Measurements from ENCODE around the gene PLXNA1. TPM values are rescaled to one million over a fixed set of nuclear protein-coding genes. Genes with fewer than 3 reads are reported as not detected.

PLXNA1 gene
- polyA plus RNA-seq, 3 donors from 2014 or later = 0.05 to 0.17 (median 0.06) TPM

DNA sequence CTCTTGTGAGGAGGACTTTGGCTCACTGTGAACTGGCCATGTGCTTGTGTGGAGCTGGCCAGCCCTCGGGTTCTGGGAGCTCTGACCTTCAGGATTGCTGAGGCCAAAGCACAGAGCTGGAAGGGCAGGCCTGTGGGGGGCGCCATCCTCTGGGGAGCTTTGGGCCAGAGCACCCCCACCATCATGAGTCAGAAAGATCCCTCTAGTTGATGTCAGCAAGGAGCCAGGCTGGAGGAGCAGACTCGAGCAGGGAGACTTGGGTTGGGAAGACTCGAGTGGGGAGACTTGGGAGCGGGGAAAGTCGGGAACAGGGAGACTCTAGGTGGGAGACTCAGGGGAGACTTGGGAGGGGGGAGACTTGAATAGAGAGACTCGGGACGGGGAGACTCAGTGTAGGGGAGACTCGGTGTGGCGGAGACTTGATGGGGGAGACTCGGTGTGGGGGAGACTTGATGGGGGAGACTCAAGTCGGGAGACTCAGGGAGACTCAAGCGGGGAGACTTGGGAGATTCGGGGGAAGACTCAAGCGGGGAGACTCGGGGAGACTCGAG is 37.7 kb upstream of the PLXNA1 start:
- peaks cover 2 to 7% (median 7%) of the 10 kb centered on the region in 3 donors for H3K27me3 Mint-ChIP-seq (ENCODE audit: low read depth in 3 of 3)
- no peak overlapping the region for H3K27ac Mint-ChIP-seq

DNA sequence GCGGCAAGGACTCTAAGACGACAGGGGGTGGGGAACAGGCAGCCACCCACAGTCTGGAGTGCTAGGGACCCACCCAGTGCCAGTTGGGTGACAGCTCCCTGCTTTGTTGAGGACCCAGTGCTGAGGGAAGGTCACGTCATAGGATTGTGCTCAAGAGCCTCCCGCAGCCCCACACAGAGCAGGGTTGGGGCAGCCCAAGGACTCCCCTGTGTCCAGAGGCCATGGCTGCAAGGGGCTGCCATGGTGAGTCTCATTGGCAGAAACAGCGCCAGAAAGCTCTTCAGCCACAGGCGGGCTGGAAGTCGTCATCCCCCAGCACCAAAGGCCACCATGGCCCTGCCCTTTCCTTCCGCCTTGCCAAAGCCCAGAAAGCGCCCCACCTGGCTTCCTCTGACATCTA is 37.0 kb upstream of the PLXNA1 start:
- Mint-ChIP-seq H3K4me3 (no peak overlapping the region), H3K36me3 (peaks cover 0 to 4% (median 0%) of the 10 kb centered on the region in 3 donors), H3K4me1 (peaks cover 0 to 6% of the 10 kb centered on the region in 2 donors), H3K27ac (no peak overlapping the region), H3K9me3 (no peaks in the 10 kb centered on the region), H3K27me3 (ENCODE audit: low read depth in 3 of 3) (peaks cover 2 to 7% (median 7%) of the 10 kb centered on the region in 3 donors)
- no peak for DNase-seq

More for the DNA sequence above, 37.7 kb upstream of the PLXNA1 start:
- Mint-ChIP-seq H3K4me1 (peaks cover 0 to 6% of the 10 kb centered on the region in 2 donors), H3K9me3 (no peaks in the 10 kb centered on the region), H3K36me3 (peaks cover 0 to 4% (median 0%) of the 10 kb centered on the region in 3 donors), H3K4me3 (no peak overlapping the region)
- DNase-seq = no peak

DNA sequence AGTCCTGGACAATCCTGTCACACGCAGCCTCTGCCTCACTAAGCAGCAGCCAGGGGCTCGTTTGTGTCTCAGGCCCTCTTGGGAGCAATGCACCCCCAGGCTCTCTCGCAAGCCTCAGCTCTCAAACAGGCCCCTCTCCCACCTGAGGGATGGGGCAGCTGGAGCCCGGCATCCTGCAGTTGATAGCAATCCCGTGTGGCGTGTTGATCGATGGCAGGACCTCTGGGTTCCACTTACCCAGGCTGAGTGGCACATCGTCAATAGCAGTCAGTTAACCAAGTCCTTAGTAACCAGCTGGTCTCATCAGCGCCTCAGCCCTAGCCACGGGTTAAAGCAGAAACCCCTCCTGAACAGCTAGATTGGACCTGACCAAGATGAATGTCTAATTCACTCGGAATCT is 36.5 kb upstream of the PLXNA1 start:
- H3K36me3 Mint-ChIP-seq = peaks cover 0 to 4% (median 0%) of the 10 kb centered on the region in 3 donors
- no peaks in the 10 kb centered on the region for H3K9me3 Mint-ChIP-seq
- DNase-seq = no peak
- H3K27ac Mint-ChIP-seq = no peak overlapping the region
- peaks cover 2 to 7% (median 7%) of the 10 kb centered on the region in 3 donors for H3K27me3 Mint-ChIP-seq (ENCODE audit: low read depth in 3 of 3)
- H3K4me3 Mint-ChIP-seq = no peak overlapping the region
- H3K4me1 Mint-ChIP-seq = peaks cover 0 to 6% of the 10 kb centered on the region in 2 donors

DNA sequence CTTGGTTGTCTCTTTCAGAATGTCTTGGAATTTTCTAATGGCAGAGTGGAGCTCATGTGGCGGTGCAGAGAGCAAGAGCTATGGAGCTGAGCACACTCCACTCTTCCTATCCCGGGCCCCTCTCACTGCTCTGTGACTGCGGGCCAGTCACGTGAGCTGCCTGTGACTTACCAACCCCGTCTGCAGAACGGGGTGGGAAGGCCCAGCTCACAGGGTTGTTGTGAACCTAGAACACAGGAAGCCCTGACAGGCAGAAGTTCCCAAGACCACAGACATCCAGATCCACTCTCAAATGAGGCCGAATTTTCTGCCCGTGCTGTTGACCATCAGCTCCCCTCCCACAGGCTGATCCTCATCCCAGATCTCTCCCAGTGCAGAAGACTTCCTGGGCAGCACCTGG is 35.5 kb upstream of the PLXNA1 start:
- Mint-ChIP-seq H3K27ac (no peak overlapping the region), H3K4me1 (peaks cover 0 to 6% of the 10 kb centered on the region in 2 donors), H3K4me3 (no peak overlapping the region), H3K27me3 (ENCODE audit: low read depth in 3 of 3) (peaks cover 2 to 7% (median 6%) of the 10 kb centered on the region in 3 donors), H3K9me3 (no peaks in the 10 kb centered on the region), H3K36me3 (peaks cover 0 to 4% (median 0%) of the 10 kb centered on the region in 3 donors)
- DNase-seq = no peak

DNA sequence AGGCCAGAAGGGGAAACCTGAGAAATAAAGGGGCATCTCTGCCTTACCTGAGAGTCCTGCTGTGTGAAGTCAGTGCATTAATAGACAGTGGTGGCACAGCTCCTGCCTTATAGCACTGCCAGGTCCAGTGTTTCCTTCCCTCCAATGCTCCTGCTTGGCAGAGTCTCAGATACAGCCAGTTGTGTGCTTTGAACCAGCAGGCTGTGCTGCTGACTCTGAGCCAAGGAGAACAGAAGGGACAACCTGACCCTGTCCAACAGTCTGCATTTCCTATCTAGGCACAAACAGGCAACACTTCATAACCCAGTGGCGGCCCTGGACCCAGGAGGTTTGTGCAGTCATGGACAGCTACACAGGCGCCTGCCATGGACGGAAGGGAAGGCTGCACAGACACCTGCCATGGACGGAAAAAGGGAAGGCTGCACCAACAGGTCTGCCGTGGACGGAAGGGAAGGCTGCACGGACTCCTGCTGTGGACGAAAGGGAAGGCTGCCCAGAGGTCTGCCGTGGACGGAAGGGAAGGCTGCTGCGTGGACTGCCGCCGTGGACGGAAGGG is 33.9 kb upstream of the PLXNA1 start:
- no peak for DNase-seq
- peaks cover 0 to 6% of the 10 kb centered on the region in 2 donors for H3K4me1 Mint-ChIP-seq
- no peak overlapping the region for H3K4me3 Mint-ChIP-seq
- no peaks in the 10 kb centered on the region for H3K9me3 Mint-ChIP-seq
- H3K27me3 Mint-ChIP-seq (ENCODE audit: low read depth in 3 of 3) = peaks cover 2 to 7% (median 4%) of the 10 kb centered on the region in 3 donors
- H3K27ac Mint-ChIP-seq = no peak overlapping the region
- H3K36me3 Mint-ChIP-seq = peaks cover 0 to 4% (median 0%) of the 10 kb centered on the region in 3 donors

DNA sequence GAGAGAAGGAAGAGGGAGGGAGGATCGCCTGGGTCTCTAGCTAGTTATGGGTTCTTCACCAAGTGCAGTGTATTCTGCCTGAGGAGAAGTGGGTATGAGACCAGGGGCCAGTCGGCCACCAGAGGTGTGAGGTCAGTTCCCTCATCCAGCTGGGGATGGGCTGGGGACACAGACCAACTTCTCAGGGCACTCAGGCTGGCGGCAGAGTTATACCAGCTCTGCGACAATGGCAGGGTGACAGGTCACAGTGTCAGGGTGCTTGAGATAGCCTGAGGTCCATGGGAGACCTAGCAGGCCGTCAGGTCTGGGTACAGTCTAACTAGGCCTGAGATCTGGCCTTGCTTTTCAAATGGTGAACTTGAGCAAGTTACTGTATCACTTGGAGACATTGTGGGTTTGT is 31.4 kb upstream of the PLXNA1 start:
- H3K9me3 Mint-ChIP-seq = no peaks in the 10 kb centered on the region
- no peak overlapping the region for H3K4me3 Mint-ChIP-seq

DNA sequence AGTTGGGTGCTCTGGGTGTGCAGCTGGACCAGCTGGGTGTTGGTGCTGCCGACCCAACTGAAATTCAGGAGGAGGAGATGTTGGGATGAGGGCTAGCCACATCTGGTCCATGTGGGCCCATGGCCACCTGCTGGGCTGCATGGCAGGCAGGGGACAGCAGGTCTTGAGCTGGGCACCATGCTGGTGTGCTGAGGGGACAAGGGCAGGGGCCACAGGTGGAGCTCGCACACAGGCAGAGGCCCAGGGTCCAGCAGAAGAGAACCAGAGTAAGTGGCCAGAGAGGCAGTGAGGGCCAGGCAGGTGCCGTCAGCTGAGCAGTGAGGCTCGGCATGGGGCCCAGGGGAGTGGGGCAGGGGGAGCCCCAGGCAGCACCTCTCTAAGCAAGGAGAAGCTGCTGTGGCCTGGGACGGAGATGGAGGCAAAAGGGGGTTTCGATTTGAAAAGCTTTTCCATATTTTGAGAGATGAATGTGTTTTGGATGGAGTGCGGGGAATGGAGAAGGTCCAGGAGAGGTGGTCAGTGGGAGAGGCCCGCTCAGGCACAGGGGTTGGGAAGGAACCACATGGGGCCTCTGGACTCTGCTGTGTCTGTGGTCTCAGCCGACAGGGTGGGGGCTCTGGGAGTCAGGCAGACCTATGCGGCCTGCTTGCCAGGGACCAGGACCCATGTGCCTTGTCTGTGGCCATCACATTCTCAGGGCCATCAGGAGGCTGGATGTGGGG is 30.5 kb upstream of the PLXNA1 start:
- H3K27me3 Mint-ChIP-seq (ENCODE audit: low read depth in 3 of 3) = peaks cover 0 to 2% (median 0%) of the 10 kb centered on the region in 3 donors
- no peak overlapping the region for H3K4me3 Mint-ChIP-seq
- DNase-seq = no peak
- H3K4me1 Mint-ChIP-seq = peaks cover 0 to 2% of the 10 kb centered on the region in 2 donors
- no peak overlapping the region for H3K27ac Mint-ChIP-seq
- no peaks in the 10 kb centered on the region for H3K9me3 Mint-ChIP-seq
- H3K36me3 Mint-ChIP-seq = peaks cover 0 to under 1% (median 0%) of the 10 kb centered on the region in 3 donors

More for the DNA sequence above, 31.4 kb upstream of the PLXNA1 start:
- Mint-ChIP-seq H3K27me3 (ENCODE audit: low read depth in 3 of 3) (peaks cover 0 to 2% (median 0%) of the 10 kb centered on the region in 3 donors), H3K4me1 (peaks cover 0 to 6% of the 10 kb centered on the region in 2 donors), H3K36me3 (peaks cover 0 to 4% (median 0%) of the 10 kb centered on the region in 3 donors), H3K27ac (no peak overlapping the region)
- no peak for DNase-seq

DNA sequence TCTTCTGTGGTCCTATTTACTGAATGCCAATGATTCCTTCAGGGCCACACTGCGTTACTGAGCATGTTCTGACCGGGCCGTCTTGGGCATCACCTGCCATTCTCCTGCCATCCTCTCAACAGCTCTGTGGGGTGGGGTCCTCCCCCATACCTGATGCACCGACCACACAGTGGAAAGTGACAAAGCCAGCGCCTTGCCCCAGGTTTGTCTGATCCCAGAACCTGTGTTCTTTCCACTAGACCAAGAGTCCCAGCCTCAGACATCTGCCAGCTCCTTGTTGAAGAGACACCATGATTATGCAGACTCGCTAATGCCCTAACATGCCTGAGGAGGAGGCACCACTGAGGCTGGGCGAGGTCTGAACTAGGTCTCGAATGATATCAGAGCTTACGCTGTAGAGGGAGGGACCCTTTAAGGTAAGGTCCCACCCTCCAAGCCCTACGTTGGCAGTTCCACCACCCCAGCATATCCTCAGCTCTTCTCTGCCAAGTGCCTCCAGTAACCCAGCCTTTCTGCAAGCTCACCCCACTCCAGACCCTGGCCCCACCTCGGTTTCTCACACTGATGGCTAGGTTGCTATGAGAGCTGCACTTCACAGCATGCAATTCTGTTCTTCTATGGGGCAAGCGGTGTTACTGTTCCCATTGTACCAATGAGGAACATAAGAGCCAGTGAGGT is 29.8 kb upstream of the PLXNA1 start:
- no peak overlapping the region for H3K4me3 Mint-ChIP-seq
- no peaks in the 10 kb centered on the region for H3K36me3 Mint-ChIP-seq
- no peaks in the 10 kb centered on the region for H3K9me3 Mint-ChIP-seq
- H3K27me3 Mint-ChIP-seq (ENCODE audit: low read depth in 3 of 3) = peaks cover 0 to 2% (median 0%) of the 10 kb centered on the region in 3 donors
- no peak for DNase-seq
- no peak overlapping the region for H3K27ac Mint-ChIP-seq
- no peaks in the 10 kb centered on the region for H3K4me1 Mint-ChIP-seq

DNA sequence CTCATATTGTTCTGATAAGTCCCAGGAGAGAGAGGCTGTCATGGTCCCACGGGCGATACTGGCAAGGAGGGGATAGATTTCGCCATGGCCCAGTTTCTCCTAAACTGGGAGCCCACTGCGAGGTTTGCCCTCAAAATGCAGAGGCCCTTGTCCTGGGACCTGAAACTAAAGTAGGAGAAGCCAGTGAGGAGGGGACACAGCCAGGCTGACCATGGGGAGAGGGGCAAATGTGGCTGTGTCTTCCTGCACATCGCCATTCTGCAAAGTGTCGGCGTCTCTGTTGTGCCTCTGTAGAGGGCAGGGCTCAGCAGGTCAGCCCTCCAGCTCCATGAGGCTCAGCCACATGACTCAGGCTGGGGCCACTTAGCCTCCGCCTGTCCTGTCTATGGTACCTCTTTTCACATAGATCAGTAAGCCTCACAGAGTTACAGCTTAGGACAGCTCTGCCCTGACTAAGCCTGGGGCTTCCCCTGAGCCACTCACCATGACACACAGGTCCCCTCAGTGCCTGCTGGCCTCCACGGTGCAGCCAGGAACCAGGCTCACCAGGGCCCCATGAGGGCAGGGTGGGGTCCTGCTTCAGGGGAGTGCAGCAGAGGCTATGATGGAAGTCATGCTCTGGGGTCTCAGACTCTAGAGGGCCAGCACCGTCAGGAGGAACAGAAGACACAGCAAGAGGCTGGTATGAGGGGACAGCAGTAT is 28.6 kb upstream of the PLXNA1 start:
- Mint-ChIP-seq H3K9me3 (no peaks in the 10 kb centered on the region), H3K4me3 (no peak overlapping the region), H3K36me3 (peaks cover 0 to 5% (median 0%) of the 10 kb centered on the region in 3 donors), H3K27ac (no peak overlapping the region), H3K27me3 (ENCODE audit: low read depth in 3 of 3) (no peaks in the 10 kb centered on the region), H3K4me1 (no peaks in the 10 kb centered on the region)
- no peak for DNase-seq

DNA sequence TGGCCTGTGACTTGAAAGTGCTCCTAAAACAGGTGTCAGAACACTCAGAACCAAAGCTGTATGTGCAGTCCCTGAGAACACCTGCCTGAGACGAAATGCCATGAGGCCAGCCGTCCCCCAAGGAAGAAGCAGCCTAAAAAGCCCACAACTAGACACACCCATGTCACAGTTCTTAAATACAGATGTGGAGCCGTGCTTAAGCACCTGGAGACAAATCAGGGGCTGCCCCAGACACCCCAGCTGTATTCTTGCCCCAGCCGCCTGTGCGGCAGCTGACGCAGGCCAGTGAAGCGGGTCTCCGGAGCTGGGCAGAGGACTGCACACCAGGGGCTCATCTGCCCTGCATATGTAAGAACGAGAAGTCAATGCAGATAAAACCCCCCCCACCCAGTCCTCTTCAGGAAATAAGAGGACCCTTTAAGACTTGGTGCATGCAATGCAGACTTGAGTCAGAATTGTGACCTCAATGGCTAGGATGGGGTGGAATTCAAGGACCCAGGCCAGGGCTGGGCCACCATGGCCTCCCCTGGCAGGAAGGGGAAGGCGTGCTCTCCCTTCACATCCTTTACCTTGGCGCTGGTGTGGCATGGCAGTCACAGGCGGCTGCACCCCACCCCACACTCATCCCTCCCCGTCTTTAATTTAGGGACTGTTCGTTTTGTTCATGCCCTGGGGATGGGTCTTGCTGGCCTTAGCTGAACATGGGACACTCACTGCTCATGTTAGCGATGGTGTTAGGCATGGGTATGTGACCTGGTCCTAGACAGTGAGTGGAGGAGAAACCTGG is 27.7 kb upstream of the PLXNA1 start:
- H3K9me3 Mint-ChIP-seq = no peaks in the 10 kb centered on the region
- no peak overlapping the region for H3K27ac Mint-ChIP-seq
- no peak for DNase-seq
- H3K4me3 Mint-ChIP-seq = no peak overlapping the region
- peaks cover 0 to 2% (median 0%) of the 10 kb centered on the region in 3 donors for H3K27me3 Mint-ChIP-seq (ENCODE audit: low read depth in 3 of 3)
- H3K4me1 Mint-ChIP-seq = no peaks in the 10 kb centered on the region
- peaks cover 0 to 5% (median 0%) of the 10 kb centered on the region in 3 donors for H3K36me3 Mint-ChIP-seq

DNA sequence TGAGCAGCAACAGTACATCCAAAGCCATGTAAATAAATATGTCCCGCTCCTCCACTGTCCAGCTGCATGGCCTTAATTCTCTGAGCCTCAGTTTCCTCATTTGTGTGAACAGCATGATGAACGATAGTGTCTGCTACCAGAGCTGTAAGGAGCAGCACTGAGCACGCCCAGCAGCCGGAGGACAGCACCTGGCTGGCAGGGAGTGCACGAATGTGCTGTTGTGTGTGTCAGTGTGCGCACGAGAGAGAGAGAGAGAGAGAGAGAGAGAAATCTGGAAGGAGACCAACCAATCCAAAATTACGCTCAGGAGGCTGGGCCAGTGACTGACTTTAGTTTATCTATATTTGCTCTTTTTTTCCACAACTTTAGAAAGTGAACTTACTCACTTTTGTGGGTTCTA is 26.6 kb upstream of the PLXNA1 start:
- Mint-ChIP-seq H3K9me3 (no peaks in the 10 kb centered on the region), H3K4me1 (no peaks in the 10 kb centered on the region), H3K4me3 (no peak overlapping the region), H3K27me3 (ENCODE audit: low read depth in 3 of 3) (peaks cover 0 to 2% (median 0%) of the 10 kb centered on the region in 3 donors), H3K36me3 (peaks cover 0 to 8% (median 0%) of the 10 kb centered on the region in 3 donors), H3K27ac (no peak overlapping the region)
- DNase-seq = no peak

DNA sequence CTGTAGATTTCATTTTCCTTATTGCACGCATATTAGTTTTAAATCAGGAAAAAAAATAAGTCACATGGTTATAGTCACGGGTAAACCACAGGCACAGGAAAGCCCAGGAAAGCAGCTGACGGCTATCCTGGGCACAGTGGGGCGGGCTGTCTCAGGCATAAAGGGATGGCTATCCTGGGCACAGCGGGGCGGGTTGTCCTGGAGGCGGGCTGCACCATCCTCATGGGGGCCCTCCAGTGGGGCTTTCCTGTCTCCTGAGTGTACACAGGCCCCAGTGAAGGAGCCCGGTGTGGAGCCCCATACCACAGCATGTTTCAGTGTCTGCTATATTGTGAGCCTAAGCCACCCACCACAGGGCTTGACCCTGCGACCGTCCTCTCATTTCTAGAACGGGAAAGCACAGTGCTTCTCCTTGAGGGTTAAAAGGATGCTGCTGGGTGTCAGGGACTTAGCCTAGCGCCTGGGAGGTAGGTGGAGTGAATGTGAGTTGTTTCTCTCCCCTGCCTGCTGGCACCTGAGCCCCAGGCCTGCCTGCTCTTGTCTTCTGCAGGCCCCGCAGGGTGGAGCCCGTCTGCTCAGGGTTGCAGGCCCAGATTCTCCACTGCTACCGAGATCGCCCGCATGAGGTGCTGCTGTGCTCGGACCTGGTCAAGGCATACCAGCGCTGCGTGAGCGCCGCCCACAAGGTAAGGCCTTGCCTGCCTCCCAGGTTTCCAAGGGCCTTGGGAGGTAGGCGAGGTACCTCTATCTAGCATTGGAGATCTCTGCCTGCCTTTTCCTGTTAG is 25.9 kb upstream of the PLXNA1 start:
- DNase-seq = no peak
- no peak overlapping the region for H3K27ac Mint-ChIP-seq
- peaks cover 0 to 8% (median 0%) of the 10 kb centered on the region in 3 donors for H3K36me3 Mint-ChIP-seq
- H3K27me3 Mint-ChIP-seq (ENCODE audit: low read depth in 3 of 3) = peaks cover 0 to 2% (median 0%) of the 10 kb centered on the region in 3 donors
- H3K4me3 Mint-ChIP-seq = no peak overlapping the region
- H3K9me3 Mint-ChIP-seq = no peaks in the 10 kb centered on the region
- H3K4me1 Mint-ChIP-seq = no peaks in the 10 kb centered on the region
